Fibroblast of skin of abdomen (primary cell): ENCODE data around the gene ATP4B.

Source experiments
- DNase-seq: peaks from one replicate; pipeline ENCODE4 v3.0.0-alpha.2; 2013

The ATP4B gene

GRCh38 chr13:113656831-113657671 lies 947 bp downstream of the ATP4B start:
- no peak for DNase-seq

GRCh38 chr13:113656003-113656588 lies 1.9 kb downstream of the ATP4B start:
- no peak for DNase-seq

GRCh38 chr13:113655346-113656002 lies 2.5 kb downstream of the ATP4B start:
- DNase-seq, result no peak

GRCh38 chr13:113654591-113655345 lies 3.2 kb downstream of the ATP4B start:
- DNase-seq, result no peak

GRCh38 chr13:113654175-113654560 lies 3.8 kb downstream of the ATP4B start:
- no peak for DNase-seq

- no peak for DNase-seq
Measured at GRCh38 chr13:113653264-113654174, 4.5 kb downstream of the ATP4B start.

GRCh38 chr13:113652404-113653263 lies 5.4 kb downstream of the ATP4B start:
- no peak for DNase-seq

- no peak for DNase-seq
Measured at GRCh38 chr13:113651511-113652403, 6.2 kb downstream of the ATP4B start.

GRCh38 chr13:113650731-113651148 lies 7.3 kb downstream of the ATP4B start:
- no peak for DNase-seq

- DNase-seq, result no peak
Measured at GRCh38 chr13:113650275-113650674, 7.7 kb downstream of the ATP4B start.

- no peak for DNase-seq
Measured at GRCh38 chr13:113649212-113649611, 8.8 kb downstream of the ATP4B start.

- DNase-seq, result no peak
Measured at GRCh38 chr13:113648216-113648610, 9.8 kb downstream of the ATP4B start.

GRCh38 chr13:113647351-113648215 lies 10.4 kb downstream of the ATP4B start:
- DNase-seq, result no peak

GRCh38 chr13:113646921-113647340 lies 11.1 kb downstream of the ATP4B start:
- DNase-seq, result no peak

- DNase-seq, result no peak
Measured at GRCh38 chr13:113646376-113646775, 11.6 kb downstream of the ATP4B start.

GRCh38 chr13:113645329-113645728 lies 12.7 kb downstream of the ATP4B start:
- no peak for DNase-seq

GRCh38 chr13:113644800-113645199 lies 13.2 kb downstream of the ATP4B start:
- no peak for DNase-seq

- no peak for DNase-seq
Measured at GRCh38 chr13:113643593-113643992, 14.4 kb downstream of the ATP4B start.

GRCh38 chr13:113642563-113642962 lies 15.4 kb downstream of the ATP4B start:
- no peak for DNase-seq
